WTC11 (cell line): ENCODE results near the gene COL4A2.

Experiments
- ESRRA ChIP-seq: sonication (generic); formaldehyde crosslinking; IDR thresholded peaks from 2 replicates; pipeline ENCODE4 v1.8.1; 2022; ENCODE audit warnings: mild to moderate bottlenecking, missing genetic modification reagents, borderline replicate concordance
- GABPB1 ChIP-seq: sonication (generic); formaldehyde crosslinking; IDR thresholded peaks from 2 replicates; pipeline ENCODE4 v1.8.1; 2023; ENCODE audit warnings: mild to moderate bottlenecking, missing genetic modification reagents
- GRHL2 ChIP-seq: fragments of 250-450 bp; sonication (Bioruptor Pico); IDR thresholded peaks from 2 replicates; pipeline ENCODE4 v1.8.0; 2022; ENCODE audit warnings: mild to moderate bottlenecking, moderate library complexity; ENCODE audit not compliant: insufficient replicate concordance, severe bottlenecking
- NFYB ChIP-seq: sonication (generic); formaldehyde crosslinking; conservative IDR thresholded peaks from 2 replicates; pipeline ENCODE4 v1.8.0; 2022; ENCODE audit warnings: low read depth, missing genetic modification reagents
- NR3C1 ChIP-seq: sonication (generic); formaldehyde crosslinking; conservative IDR thresholded peaks from 2 replicates; pipeline ENCODE4 v1.8.1; 2023; ENCODE audit warnings: low read depth, mild to moderate bottlenecking, missing genetic modification reagents
- RELA ChIP-seq: sonication (generic); formaldehyde crosslinking; IDR thresholded peaks from 2 replicates; pipeline ENCODE4 v1.8.1; 2022; ENCODE audit warnings: missing genetic modification reagents, mild to moderate bottlenecking, borderline replicate concordance
- TF ChIP-seq, protein P1 (sequence below): fragments of 200-600 bp; IDR thresholded peaks from 2 replicates; pipeline ENCODE4 v1.8.0; 2022; ENCODE audit warnings: antibody characterized with exemption
- TF ChIP-seq, protein P2 (sequence below): sonication (generic); formaldehyde crosslinking; IDR thresholded peaks from 2 replicates; pipeline ENCODE4 v1.8.1; 2023; ENCODE audit warnings: mild to moderate bottlenecking, missing genetic modification reagents
- TF ChIP-seq, protein P3 (sequence below): sonication (generic); formaldehyde crosslinking; IDR thresholded peaks from 2 replicates; pipeline ENCODE4 v1.8.1; 2023; ENCODE audit warnings: mild to moderate bottlenecking, missing genetic modification reagents, moderate library complexity
- TF ChIP-seq, protein P4 (sequence below): sonication (generic); formaldehyde crosslinking; IDR thresholded peaks from 2 replicates; pipeline ENCODE4 v1.8.1; 2023; ENCODE audit warnings: mild to moderate bottlenecking, missing genetic modification reagents, moderate library complexity
- TF ChIP-seq, protein P5 (sequence below): sonication (generic); formaldehyde crosslinking; IDR thresholded peaks from 2 replicates; pipeline ENCODE4 v1.8.1; 2022; ENCODE audit warnings: missing genetic modification reagents, borderline replicate concordance

DNA sequence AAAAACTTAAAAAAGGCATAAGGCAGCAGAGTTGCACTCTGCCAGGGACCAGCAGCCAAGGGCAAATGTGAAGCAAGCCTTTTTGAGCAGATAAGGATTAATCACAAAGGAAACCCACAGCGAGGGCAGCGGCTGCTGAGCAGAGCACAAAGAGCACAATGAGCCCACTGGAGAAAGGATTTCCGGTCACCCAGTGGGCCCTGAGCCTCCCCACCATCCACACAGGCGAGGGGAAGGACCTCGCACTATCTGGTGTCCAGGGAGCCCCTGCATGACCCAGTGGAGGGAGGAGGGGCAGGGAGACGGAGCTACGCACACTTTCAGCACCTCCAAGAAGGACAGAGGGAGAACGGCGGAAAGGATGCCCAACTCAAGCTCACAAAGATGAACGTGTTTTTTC lies 40.1 kb upstream of the COL4A2 start:
- TF ChIP-seq, protein P1, sequence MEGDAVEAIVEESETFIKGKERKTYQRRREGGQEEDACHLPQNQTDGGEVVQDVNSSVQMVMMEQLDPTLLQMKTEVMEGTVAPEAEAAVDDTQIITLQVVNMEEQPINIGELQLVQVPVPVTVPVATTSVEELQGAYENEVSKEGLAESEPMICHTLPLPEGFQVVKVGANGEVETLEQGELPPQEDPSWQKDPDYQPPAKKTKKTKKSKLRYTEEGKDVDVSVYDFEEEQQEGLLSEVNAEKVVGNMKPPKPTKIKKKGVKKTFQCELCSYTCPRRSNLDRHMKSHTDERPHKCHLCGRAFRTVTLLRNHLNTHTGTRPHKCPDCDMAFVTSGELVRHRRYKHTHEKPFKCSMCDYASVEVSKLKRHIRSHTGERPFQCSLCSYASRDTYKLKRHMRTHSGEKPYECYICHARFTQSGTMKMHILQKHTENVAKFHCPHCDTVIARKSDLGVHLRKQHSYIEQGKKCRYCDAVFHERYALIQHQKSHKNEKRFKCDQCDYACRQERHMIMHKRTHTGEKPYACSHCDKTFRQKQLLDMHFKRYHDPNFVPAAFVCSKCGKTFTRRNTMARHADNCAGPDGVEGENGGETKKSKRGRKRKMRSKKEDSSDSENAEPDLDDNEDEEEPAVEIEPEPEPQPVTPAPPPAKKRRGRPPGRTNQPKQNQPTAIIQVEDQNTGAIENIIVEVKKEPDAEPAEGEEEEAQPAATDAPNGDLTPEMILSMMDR: no peak
- TF ChIP-seq, protein P2, sequence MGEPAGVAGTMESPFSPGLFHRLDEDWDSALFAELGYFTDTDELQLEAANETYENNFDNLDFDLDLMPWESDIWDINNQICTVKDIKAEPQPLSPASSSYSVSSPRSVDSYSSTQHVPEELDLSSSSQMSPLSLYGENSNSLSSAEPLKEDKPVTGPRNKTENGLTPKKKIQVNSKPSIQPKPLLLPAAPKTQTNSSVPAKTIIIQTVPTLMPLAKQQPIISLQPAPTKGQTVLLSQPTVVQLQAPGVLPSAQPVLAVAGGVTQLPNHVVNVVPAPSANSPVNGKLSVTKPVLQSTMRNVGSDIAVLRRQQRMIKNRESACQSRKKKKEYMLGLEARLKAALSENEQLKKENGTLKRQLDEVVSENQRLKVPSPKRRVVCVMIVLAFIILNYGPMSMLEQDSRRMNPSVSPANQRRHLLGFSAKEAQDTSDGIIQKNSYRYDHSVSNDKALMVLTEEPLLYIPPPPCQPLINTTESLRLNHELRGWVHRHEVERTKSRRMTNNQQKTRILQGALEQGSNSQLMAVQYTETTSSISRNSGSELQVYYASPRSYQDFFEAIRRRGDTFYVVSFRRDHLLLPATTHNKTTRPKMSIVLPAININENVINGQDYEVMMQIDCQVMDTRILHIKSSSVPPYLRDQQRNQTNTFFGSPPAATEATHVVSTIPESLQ (CRISPR knock-in tag): no peak
- no peak for TF ChIP-seq NFYB (CRISPR knock-in tag)
- TF ChIP-seq RELA (CRISPR knock-in tag): no peak
- TF ChIP-seq, protein P3, sequence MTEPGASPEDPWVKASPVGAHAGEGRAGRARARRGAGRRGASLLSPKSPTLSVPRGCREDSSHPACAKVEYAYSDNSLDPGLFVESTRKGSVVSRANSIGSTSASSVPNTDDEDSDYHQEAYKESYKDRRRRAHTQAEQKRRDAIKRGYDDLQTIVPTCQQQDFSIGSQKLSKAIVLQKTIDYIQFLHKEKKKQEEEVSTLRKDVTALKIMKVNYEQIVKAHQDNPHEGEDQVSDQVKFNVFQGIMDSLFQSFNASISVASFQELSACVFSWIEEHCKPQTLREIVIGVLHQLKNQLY (CRISPR knock-in tag): no peak
- no peak for TF ChIP-seq GABPB1 (CRISPR knock-in tag)
- TF ChIP-seq NR3C1 (CRISPR knock-in tag): no peak
- TF ChIP-seq GRHL2 (CRISPR knock-in tag): no peak
- TF ChIP-seq, protein P4, sequence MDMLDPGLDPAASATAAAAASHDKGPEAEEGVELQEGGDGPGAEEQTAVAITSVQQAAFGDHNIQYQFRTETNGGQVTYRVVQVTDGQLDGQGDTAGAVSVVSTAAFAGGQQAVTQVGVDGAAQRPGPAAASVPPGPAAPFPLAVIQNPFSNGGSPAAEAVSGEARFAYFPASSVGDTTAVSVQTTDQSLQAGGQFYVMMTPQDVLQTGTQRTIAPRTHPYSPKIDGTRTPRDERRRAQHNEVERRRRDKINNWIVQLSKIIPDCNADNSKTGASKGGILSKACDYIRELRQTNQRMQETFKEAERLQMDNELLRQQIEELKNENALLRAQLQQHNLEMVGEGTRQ (CRISPR knock-in tag): no peak
- TF ChIP-seq, protein P5, sequence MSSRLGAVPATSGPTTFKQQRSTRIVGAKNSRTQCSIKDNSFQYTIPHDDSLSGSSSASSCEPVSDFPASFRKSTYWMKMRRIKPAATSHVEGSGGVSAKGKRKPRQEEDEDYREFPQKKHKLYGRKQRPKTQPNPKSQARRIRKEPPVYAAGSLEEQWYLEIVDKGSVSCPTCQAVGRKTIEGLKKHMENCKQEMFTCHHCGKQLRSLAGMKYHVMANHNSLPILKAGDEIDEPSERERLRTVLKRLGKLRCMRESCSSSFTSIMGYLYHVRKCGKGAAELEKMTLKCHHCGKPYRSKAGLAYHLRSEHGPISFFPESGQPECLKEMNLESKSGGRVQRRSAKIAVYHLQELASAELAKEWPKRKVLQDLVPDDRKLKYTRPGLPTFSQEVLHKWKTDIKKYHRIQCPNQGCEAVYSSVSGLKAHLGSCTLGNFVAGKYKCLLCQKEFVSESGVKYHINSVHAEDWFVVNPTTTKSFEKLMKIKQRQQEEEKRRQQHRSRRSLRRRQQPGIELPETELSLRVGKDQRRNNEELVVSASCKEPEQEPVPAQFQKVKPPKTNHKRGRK (CRISPR knock-in tag): no peak
- no peak for TF ChIP-seq ESRRA (CRISPR knock-in tag)
